GM21360 (cell line): ENCODE results near the gene DPP4.
"Not testable (repeated sequence)": the region's sequence is repeated elsewhere in the genome, so short reads cannot be mapped to it uniquely, and the experiment has no call there.

Experiments
- ATAC-seq: cut with Tn5 transposase; IDR thresholded peaks from one replicate; pipeline ENCODE4 v1.9.1; 2021; ENCODE audit warnings: mild to moderate bottlenecking, moderate library complexity; ENCODE audit not compliant: unreplicated experiment

Gene DPP4

GRCh38 chr2:161969159-161969558 lies 104.9 kb downstream of the DPP4 start:
- ATAC-seq = no peak

GRCh38 chr2:161965994-161966393 lies 108.0 kb downstream of the DPP4 start:
- no peak for ATAC-seq

DNA sequence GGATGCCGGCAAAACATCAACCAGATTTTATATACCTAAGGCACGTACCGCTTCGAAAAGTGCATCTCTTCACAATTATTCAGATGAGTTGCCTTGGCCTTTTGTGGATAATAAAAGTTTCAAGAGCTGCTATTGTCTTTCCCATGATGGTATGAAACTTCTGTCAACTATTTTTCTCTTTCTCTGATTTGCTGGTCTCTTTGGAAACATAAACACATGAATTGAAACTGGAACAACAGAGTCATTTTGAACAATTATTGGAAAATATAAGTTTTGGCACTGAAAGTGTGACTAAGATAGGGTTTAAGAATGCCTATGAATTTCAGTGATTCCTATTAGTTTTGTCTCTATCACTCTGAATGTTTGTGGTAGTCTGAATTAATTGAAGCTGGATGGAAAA lies 109.9 kb downstream of the DPP4 start:
- no peak for ATAC-seq

- no peak for ATAC-seq
Measured at GRCh38 chr2:161962160-161962559, 111.9 kb downstream of the DPP4 start.

DNA sequence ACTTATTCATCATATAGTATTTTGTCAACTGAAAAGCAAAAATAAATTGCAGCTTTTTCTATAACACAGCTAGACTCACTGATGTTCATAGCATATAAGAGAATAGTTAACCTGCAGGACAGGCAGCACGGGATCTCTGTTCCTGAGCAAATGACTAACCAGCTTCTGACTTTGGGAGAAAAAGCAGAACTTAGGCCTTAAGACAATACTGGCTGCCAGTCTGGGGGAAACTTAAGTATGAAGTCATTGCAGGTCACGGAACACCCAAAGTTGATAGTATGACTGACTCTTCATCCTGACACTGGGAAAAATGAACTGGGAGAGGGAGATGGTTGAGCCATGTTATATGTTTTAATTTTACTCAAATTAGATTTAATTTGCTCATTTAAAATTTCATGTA lies 113.0 kb downstream of the DPP4 start:
- ATAC-seq = no peak

DNA sequence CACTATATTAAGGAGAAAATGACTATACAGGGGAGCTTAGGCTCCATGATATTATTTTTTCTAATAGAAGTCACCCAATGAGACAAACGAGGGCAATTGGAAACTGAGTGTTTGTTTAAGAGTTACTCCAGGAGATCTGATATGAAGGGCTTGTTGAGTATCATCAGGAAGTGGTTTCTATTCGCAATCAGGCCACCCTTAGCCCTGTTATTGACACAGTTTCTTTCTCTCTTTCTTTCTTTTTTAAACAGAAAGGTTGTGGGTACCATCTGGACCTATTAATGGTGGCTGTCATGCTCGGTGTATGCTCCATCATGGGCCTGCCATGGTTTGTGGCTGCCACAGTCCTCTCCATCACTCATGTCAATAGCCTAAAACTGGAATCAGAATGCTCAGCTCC lies 117.3 kb downstream of the DPP4 start:
- no peak for ATAC-seq

GRCh38 chr2:161955211-161955610 lies 118.8 kb downstream of the DPP4 start:
- ATAC-seq = no peak

DNA sequence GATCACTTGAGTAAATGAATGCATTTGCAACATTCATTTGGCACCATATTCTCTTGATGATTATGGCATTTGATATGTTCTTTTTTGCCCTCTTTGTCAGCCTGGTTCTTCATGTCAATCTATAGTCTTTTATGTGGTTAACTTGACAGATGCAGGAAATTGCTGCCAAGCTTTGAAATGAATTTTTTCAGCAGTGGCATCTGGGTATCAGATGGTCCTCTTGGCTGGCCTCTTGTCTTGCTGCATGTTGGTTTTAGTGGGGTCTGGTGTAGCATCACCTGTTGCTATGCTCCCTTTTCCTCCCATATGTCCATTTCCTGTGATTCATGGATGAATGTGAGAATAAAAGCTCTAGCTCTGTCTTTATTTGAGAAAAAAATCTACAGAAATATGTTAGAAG lies 119.9 kb downstream of the DPP4 start:
- no peak for ATAC-seq

GRCh38 chr2:161953367-161953766 lies 120.6 kb downstream of the DPP4 start:
- not testable (repeated sequence) for ATAC-seq

- no peak for ATAC-seq
Measured at GRCh38 chr2:161952783-161953191, 121.2 kb downstream of the DPP4 start.

DNA sequence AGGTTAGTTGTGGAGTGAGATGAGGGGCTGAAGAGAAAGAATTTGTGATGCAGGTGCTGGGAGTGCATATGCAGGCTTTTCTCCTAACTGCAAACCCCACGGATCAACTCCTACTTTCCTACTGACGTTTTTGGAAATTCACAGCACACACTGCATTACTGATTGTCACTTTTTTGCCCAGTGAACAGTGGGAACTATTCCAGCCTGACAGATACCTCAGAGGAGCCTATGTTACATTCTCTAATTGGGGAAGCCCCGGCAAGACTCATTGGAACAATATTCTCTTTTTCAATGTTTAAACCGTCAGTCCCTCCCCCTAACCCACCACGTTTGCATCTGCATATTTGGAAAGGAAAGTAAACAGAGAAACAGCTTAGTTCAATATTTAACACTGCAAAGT lies 126.2 kb downstream of the DPP4 start:
- ATAC-seq = no peak

DNA sequence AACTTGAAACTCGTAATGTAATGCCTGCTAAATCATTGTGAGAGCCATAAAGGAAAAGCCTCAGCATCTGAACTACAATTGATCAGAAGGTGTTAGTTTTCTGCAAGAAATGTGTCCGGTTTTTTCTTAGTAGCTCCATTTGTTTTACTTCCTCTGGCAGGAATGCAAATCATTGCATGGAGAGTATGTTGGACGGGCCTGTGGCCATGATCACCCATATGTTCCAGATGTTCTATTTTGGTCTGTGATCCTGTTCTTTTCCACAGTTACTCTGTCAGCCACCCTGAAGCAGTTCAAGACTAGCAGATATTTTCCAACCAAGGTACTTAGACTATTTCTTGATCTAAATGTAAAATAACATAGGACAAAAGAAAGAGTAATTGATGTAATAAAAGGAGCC lies 126.6 kb downstream of the DPP4 start:
- ATAC-seq = no peak

DNA sequence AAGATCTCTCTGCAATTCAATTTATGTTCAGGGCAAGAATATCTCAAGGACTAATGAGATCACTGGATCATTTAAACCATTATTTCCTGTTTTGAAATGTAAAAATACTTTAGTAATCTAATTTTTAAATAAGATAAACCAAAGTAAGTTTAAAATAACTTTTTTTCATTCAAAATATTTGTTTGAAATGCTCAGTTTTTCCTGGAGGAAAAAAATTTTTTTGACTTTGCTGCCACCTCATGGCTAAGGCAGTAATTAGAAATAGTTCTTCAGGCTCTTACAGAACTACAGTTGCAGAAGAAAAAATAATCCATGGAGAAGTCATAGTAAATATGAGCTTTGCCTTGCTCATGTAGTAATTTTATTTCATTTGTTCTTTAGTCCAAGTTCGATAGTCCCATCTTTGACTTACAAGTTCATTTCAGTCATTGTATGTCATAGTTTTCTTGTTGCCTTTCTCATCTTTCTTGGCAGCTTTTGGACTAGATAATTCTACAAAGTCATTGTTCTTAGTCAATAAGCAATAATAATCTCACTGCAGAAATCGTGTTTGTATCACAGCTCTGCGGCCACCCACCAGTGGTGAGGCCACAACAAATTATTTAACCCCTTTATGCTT lies 127.4 kb downstream of the DPP4 start:
- ATAC-seq = no peak

- no peak for ATAC-seq
Measured at GRCh38 chr2:161943011-161943410, 131.0 kb downstream of the DPP4 start.
